SHP77 treated with DMSO at 0.1 percent for 48 hours (cell line): ENCODE data around the gene C4orf46.
A peak's percentile ranks its signal among the peaks of the same experiment; 100 is the strongest.

ENCODE experiments used
- DNase-seq: peaks from one replicate; lab custom pipeline; 2025; lab: John Stamatoyannopoulos, UW

C4orf46 gene

DNA sequence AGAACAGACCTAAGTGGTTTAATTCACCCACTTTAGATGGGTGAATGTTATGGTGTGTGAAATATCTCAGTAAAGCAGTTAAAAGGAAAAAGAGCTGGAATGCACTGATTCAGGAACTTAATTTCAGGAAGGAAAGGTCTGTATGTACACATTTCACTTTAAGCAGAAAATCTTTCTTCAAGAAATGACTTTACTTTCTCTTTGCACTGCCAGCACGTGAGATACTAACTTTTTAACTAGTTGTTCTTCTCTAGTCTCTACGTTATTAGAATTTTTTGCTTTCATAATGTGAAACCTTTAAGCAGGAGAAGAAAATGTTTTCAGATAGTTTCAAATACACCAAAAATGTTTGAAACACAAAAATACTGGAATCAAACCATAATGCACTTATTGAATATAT is 18.8 kb downstream of the C4orf46 start:
- DNase-seq = no peak

DNA sequence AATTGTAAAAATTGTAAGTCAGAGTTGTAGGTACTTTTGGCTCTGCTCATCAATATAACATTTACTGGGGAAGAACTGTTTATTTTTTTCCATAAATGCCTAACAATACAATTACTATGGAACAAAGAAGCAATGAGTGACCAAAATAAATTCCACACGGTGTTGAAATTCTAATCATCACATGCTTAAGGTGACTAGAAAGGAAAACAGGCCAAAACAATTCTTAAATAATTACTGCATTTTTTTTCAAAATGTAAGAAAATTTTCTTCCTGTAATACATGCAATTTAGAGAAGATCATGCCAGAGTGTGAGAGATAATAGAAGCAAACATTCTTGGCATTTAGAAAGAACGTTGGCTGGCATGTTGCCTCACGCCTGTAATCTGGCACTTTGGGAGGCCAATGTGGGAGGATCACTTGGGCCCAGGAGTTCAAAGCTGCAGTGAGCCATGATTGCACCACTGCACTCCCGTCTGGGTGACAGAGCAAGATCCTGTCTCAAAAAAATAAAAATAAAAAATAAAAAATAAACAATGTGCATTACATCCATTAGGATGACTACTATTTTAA is 22.5 kb downstream of the C4orf46 start:
- no peak for DNase-seq

DNA sequence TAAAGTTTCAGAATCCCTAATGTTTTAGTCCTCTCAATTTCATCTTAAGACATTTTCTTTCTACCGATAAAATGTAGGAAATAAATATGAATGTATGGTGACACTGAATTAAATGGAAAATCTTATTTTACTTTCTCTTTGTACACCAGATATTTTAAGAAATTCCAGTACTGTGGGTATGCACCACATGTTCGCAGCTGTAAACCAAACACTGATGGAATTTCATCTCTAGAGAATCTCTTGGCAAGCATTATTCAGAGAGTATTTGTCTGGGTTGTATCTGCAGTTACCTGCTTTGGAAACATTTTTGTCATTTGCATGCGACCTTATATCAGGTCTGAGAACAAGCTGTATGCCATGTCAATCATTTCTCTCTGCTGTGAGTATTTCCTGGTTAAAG is 26.9 kb downstream of the C4orf46 start:
- DNase-seq = no peak

DNA sequence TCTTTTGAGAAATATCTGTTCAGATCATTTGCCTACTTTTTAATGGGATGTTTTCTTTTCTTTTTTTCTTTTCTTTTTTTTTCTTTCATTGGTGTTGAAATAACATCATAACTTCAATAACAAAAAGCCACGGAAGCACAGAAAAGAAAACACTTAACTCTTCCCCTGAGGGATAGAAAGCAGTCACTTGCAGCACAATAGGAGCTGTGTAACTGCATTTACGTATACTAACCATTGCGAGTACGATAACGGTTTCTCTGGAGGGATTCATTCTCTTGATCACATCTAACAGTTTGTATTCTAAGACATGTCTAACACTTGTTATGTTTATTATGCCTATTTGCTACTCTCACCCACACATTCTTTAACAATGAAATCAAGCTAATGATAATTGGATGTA is 27.3 kb downstream of the C4orf46 start:
- DNase-seq = no peak

DNA sequence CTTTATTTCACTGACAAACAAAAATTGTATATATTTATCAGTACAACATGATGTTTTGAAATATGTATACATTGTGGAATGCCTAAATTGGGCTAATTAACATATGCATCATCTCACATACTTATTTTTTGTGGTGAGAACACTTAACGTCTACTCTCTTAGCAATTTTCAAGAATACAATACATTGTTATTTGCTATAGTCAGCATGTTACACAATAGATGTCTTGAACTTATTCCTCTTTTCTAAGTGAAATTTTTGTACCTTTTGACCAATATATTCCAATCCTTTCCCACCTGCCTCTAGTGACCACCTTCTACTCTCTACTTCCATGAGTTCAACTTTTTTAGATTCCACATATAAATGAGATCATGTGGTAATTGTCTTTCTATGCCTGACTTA is 35.1 kb downstream of the C4orf46 start:
- DNase-seq = no peak

DNA sequence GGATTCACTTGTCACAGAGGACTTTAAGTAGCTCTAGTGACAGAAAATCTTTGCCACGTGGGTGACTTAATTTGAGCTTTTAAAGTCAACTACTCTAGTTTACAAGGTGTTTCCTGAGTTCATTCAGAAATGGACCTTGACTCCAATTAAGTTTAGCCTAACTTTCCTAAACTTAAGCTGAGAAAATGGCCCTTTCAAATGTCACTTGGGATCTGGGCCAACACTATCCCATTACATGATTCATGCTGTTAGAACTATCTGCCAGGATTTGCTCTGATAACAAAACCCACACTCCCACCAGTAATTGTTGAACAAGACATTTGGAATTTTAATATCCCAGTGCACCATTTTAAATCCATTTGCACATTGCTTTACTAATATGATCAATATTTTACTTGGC is 40.8 kb downstream of the C4orf46 start:
- no peak for DNase-seq

DNA sequence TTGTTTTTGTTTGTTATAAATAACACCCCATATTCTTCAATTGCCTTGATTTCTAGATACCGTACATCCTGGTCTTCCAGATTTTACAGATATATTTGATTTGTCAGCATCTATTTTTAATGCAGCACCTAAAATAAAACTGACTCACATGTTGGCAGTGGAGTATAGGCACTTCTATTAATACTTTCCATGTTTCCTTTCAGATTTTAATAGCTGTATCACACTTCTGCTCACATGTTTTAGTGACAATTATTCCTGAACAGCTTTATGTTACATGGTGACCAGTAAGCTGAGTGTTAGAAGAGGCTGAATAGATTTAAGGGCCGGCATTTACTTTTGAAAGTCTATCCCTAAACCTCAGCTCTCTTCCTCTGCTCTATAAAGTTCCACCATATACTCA is 46.1 kb downstream of the C4orf46 start:
- DNase-seq = no peak

DNA sequence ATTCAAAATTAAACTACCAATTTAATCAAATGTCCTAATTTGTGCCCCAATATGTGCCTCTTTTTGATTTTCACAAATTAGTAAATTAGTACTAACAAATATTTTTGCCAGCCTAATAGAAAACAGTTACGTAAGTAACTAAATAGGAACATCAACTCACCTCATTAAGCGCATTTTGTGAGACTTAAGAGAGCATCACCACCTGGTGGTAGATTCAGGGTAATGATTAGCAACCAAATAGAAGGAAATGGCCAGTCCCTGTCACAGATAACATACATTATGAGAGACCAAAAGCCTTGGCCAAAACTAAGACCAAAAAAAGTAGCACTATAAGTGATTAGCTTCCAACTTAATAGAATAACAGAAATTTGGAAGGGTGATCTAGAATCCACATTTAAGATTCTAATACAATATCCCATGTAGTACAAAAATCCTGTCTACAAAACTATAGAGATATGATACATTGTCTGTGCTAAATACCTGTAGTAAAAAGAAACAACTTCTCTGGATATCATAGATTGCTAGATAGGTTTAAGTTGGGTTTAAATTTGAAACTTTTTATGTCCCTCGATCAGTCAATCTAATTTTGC is 46.7 kb downstream of the C4orf46 start:
- peak; percentile 8 for DNase-seq

DNA sequence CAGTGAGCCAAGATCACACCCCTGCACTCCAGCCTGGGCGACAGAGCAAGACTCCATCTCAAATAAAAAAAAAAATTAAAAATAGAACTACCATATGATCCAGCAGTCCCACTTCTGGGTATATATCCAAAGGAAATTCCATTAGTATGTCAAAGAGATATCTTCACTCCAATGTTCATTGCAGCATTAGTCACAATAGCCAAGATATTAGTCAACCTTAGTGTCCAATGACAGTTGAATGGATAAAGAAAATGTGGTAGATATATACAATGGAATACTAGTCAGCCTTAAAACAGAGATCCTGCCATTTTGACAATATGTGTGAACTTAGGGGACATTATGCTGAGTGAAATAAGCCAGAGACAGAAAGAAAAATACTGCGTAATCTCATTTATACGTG is 49.4 kb downstream of the C4orf46 start:
- DNase-seq = no peak

DNA sequence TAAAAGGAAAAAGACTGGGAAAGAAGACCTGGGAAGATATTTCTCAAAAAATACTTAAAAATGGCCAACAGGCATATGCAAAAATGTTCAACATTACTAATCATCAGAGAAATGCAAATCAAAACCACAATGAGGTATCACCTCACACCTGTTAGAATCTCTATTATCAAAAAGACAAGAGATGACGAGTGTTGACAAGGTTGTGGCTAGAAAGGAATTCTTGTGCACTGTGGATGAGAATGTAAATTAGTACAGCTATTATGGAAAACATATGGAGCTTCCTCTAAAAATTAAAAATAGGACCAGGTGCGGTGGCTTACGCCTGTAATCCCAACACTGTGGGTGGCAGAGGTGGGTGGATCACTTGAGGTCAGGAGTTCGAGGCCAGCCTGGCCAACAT is 50.0 kb downstream of the C4orf46 start:
- no peak for DNase-seq

DNA sequence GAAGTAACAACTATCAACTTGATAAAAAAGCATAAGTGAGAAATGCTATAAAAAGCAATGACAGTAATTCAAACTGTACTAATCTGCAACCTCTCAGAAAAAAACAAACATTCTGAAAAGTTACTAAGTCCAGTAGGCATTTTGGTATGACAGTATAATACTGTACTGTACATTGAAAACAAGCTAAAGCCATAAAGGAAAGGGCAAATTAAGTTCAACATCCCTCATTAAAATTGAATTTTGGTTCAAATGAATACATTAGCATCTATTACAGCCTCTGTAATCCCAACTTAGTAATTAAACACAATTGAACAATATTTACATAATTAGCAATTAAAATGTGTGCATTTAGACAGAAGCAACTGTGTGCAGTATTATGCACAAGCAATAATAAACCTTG is 53.7 kb downstream of the C4orf46 start:
- DNase-seq = no peak
